ENCODE results near the gene EEF1AKMT1. TPM values are rescaled to one million over a fixed set of nuclear protein-coding genes. Genes with fewer than 3 reads are reported as not detected.

The EEF1AKMT1 gene
- total RNA-seq, 3 donors from 2014 or later: 4.9 to 11.6 (median 5.1) TPM

GRCh38 chr13:20708216-20708615, 65.5 kb downstream of the EEF1AKMT1 start:
- Histone ChIP-seq H3K4me3 (no peak overlapping the region), H3K36me3 (ENCODE audit: low read depth) (no peaks in the 10 kb centered on the region), H3K9me3 (no peaks in the 10 kb centered on the region), H3K4me1 (ENCODE audit: low read depth) (no peaks in the 10 kb centered on the region)
- TF ChIP-seq CTCF (IDR thresholded peaks at IDR 0.05): no peak
- no peak for ATAC-seq
- DNase-seq: no peak
- intact Hi-C loops (cut with DNase I, micrococcal nuclease): no loop called here

GRCh38 chr13:20706661-20707060, 67.1 kb downstream of the EEF1AKMT1 start:
- no peak for ATAC-seq
- intact Hi-C loops (cut with DNase I, micrococcal nuclease): no loop called here
- H3K4me1 ChIP-seq (ENCODE audit: low read depth): peaks cover 9% of the 10 kb centered on the region
- H3K4me3 ChIP-seq: no peak overlapping the region
- no peak for TF ChIP-seq CTCF (IDR thresholded peaks at IDR 0.05)
- no peaks in the 10 kb centered on the region for H3K36me3 ChIP-seq (ENCODE audit: low read depth)
- DNase-seq: no peak
- no peaks in the 10 kb centered on the region for H3K9me3 ChIP-seq

- Histone ChIP-seq H3K9me3 (no peaks in the 10 kb centered on the region), H3K36me3 (ENCODE audit: low read depth) (no peaks in the 10 kb centered on the region), H3K4me1 (ENCODE audit: low read depth) (peaks cover 9% of the 10 kb centered on the region), H3K4me3 (no peak overlapping the region)
- intact Hi-C loops (cut with DNase I, micrococcal nuclease): no loop called here
- ATAC-seq (no peak), DNase-seq (no peak)
- no peak for TF ChIP-seq CTCF (IDR thresholded peaks at IDR 0.05)
These were observed 69.2 kb downstream of the EEF1AKMT1 start for GRCh38 chr13:20704459-20705069.

- Histone ChIP-seq H3K4me3 (no peak overlapping the region), H3K9me3 (no peaks in the 10 kb centered on the region), H3K4me1 (ENCODE audit: low read depth) (peaks cover 9% of the 10 kb centered on the region), H3K36me3 (ENCODE audit: low read depth) (no peaks in the 10 kb centered on the region)
- intact Hi-C loops (cut with DNase I, micrococcal nuclease): no loop called here
- peak; percentile 55 for TF ChIP-seq CTCF (IDR thresholded peaks at IDR 0.05)
- peak; percentile 93 for ATAC-seq
- peak; percentile 86 to 92 (median 91) for DNase-seq
These were observed 69.8 kb downstream of the EEF1AKMT1 start for GRCh38 chr13:20703780-20704458.

- intact Hi-C loops (cut with DNase I, micrococcal nuclease): no loop called here
- Histone ChIP-seq H3K36me3 (ENCODE audit: low read depth) (no peaks in the 10 kb centered on the region), H3K4me1 (ENCODE audit: low read depth) (peaks cover 9% of the 10 kb centered on the region), H3K4me3 (peak within 1 kb of the TSS; percentile 29), H3K9me3 (no peaks in the 10 kb centered on the region)
- TF ChIP-seq CTCF (IDR thresholded peaks at IDR 0.05): no peak
- peak; percentile 37 to 61 (median 60) for DNase-seq
- peak; percentile 27 for ATAC-seq
These were observed 70.6 kb downstream of the EEF1AKMT1 start, which contains the start of gene IL17D for GRCh38 chr13:20702915-20703779. Gene IL17D, plus strand, starts transcription at chr13:20703699. Its CDS starts 303 bp downstream, at chr13:20704002.
